MCF 10A (cell line): ENCODE data around the gene S100PBP. TPM values are rescaled to one million over a fixed set of nuclear protein-coding genes. Genes with fewer than 3 reads are reported as not detected.
"Not testable (repeated sequence)": the region's sequence is repeated elsewhere in the genome, so short reads cannot be mapped to it uniquely, and the experiment has no call there.

Experiments used
- BruUV-seq: library from RNA; stranded (reverse); fragments of 400-500 nt; replicated peaks from 2 replicates; lab custom pipeline; 2021; lab: Mats Ljungman, UMichigan
- CTCF ChIA-PET: fragments of 300-600 bp; sonication (Branson Sonifier 250); formaldehyde crosslinking; extraction: SDS; loops from one replicate; lab custom pipeline; 2021; ENCODE audit warnings: antibody characterized with exemption, inconsistent platforms; lab: Yijun Ruan, JAX
- POLR2A ChIA-PET: fragments of 300-600, 350-650 bp; sonication (Branson Sonifier 250); formaldehyde crosslinking; extraction: SDS; loops from one replicate; lab custom pipeline; 2020; ENCODE audit warnings: antibody characterized with exemption, inconsistent platforms; lab: Yijun Ruan, JAX
- DNase-seq: peaks from one replicate; pipeline ENCODE4 v3.0.0-alpha.2; 2018; ENCODE audit not compliant: unreplicated experiment
- H3K27ac Mint-ChIP-seq: one replicate; pipeline ENCODE4 v1.8.0; 2022; ENCODE audit warnings: mild to moderate bottlenecking, low read depth, mixed read lengths; ENCODE audit not compliant: unreplicated experiment
- H3K27me3 Mint-ChIP-seq: one replicate; pipeline ENCODE4 v1.8.0; 2022; ENCODE audit warnings: mixed read lengths; ENCODE audit not compliant: insufficient read depth, unreplicated experiment
- H3K36me3 Mint-ChIP-seq: one replicate; pipeline ENCODE4 v1.8.0; 2022; ENCODE audit warnings: mild to moderate bottlenecking, moderate library complexity, mixed read lengths; ENCODE audit not compliant: insufficient read depth, unreplicated experiment
- H3K4me1 Mint-ChIP-seq: one replicate; pipeline ENCODE4 v1.8.0; 2022; ENCODE audit warnings: mixed read lengths; ENCODE audit not compliant: insufficient read depth, unreplicated experiment
- H3K4me3 Mint-ChIP-seq: one replicate; pipeline ENCODE4 v1.8.0; 2022; ENCODE audit warnings: mild to moderate bottlenecking, moderate library complexity, mixed read lengths; ENCODE audit not compliant: unreplicated experiment
- H3K9me3 Mint-ChIP-seq: one replicate; pipeline ENCODE4 v1.8.0; 2022; ENCODE audit warnings: mixed read lengths; ENCODE audit not compliant: unreplicated experiment
- CTCF ChIP-seq: fragments of 200-600 bp; IDR thresholded peaks from one replicate; pipeline ENCODE4 v1.8.0; 2022; ENCODE audit warnings: antibody characterized with exemption, mild to moderate bottlenecking; ENCODE audit not compliant: unreplicated experiment
- intact Hi-C: fragments of 100-400 bp; cut with micrococcal nuclease; formaldehyde crosslinking; loops from 2 replicates; pipeline ENCODE4 v1.14.1; 2022
- total RNA-seq: library from RNA; stranded (reverse); gene quantifications from 2 replicates; pipeline ENCODE4 v1.2.3, GENCODE V29; 2022

The S100PBP gene
- total RNA-seq, 1 experiment from 2014 or later: 24.4 TPM

- intact Hi-C loops: no loop called here
- ChIA-PET CTCF (interaction anchor here (0.6 kb wide), 1 partner anchor 1885 kb away, joined by 3 read pairs; no protein-coding TSS in a partner anchor), POLR2A (no interaction called here)
- no peaks in the 10 kb centered on the region for H3K9me3 Mint-ChIP-seq
- TF ChIP-seq CTCF: no peak
- H3K27ac Mint-ChIP-seq: no peak overlapping the region
- H3K36me3 Mint-ChIP-seq: no peaks in the 10 kb centered on the region
- H3K4me1 Mint-ChIP-seq: no peaks in the 10 kb centered on the region
- H3K4me3 Mint-ChIP-seq: peak overlapping the region; percentile 68
- BruUV-seq: no TSS peak
- no peaks in the 10 kb centered on the region for H3K27me3 Mint-ChIP-seq
- no peak for DNase-seq
These were observed 84.5 kb downstream of the S100PBP start for GRCh38 chr1:32901823-32902534.

- Mint-ChIP-seq H3K27ac (no peak overlapping the region), H3K4me3 (peak overlapping the region; percentile 68), H3K27me3 (no peaks in the 10 kb centered on the region), H3K4me1 (no peaks in the 10 kb centered on the region), H3K9me3 (no peaks in the 10 kb centered on the region), H3K36me3 (no peaks in the 10 kb centered on the region)
- TF ChIP-seq CTCF: no peak
- ChIA-PET CTCF (interaction anchor here (0.6 kb wide), 1 partner anchor 1885 kb away, joined by 3 read pairs; no protein-coding TSS in a partner anchor), POLR2A (no interaction called here)
- intact Hi-C loops: no loop called here
- no peak for DNase-seq
- no TSS peak for BruUV-seq
These were observed 85.1 kb downstream of the S100PBP start for GRCh38 chr1:32902535-32902920.

- Mint-ChIP-seq H3K27ac (no peak overlapping the region), H3K4me3 (no peak overlapping the region), H3K36me3 (no peaks in the 10 kb centered on the region), H3K27me3 (no peaks in the 10 kb centered on the region), H3K9me3 (no peaks in the 10 kb centered on the region), H3K4me1 (no peaks in the 10 kb centered on the region)
- no peak for TF ChIP-seq CTCF
- CTCF ChIA-PET: interaction anchor here (0.6 to 1.2 kb wide), 3 partner anchors 23 to 182 kb away, joined by 3 to 5 read pairs (median 3); no protein-coding TSS in a partner anchor
- no TSS peak for BruUV-seq
- no peak for DNase-seq
- intact Hi-C loops: no loop called here
- POLR2A ChIA-PET: no interaction called here
These were observed 86.7 kb downstream of the S100PBP start for GRCh38 chr1:32903991-32904785.

- no peaks in the 10 kb centered on the region for H3K27me3 Mint-ChIP-seq
- ChIA-PET POLR2A (interaction anchor here (0.7 kb wide), 1 partner anchor 176 kb away, joined by 4 read pairs; no protein-coding TSS in a partner anchor), CTCF (interaction anchor here (0.6 to 1.2 kb wide), 2 partner anchors 151 to 181 kb away, joined by 3 to 5 read pairs; no protein-coding TSS in a partner anchor)
- no peaks in the 10 kb centered on the region for H3K9me3 Mint-ChIP-seq
- H3K4me3 Mint-ChIP-seq: no peak overlapping the region
- no peak overlapping the region for H3K27ac Mint-ChIP-seq
- no peaks in the 10 kb centered on the region for H3K4me1 Mint-ChIP-seq
- intact Hi-C loops: no loop called here
- no peaks in the 10 kb centered on the region for H3K36me3 Mint-ChIP-seq
- no peak for TF ChIP-seq CTCF
- no peak for DNase-seq
- BruUV-seq: no TSS peak
These were observed 87.3 kb downstream of the S100PBP start for GRCh38 chr1:32904797-32905196.

- CTCF ChIA-PET: interaction anchor here (0.6 to 0.7 kb wide), 3 partner anchors 156 to 438 kb away, joined by 3 to 4 read pairs (median 4); no protein-coding TSS in a partner anchor
These were observed 88.1 kb downstream of the S100PBP start for GRCh38 chr1:32905588-32905987.

More at GRCh38 chr1:32905588-32905987, 88.1 kb downstream of the S100PBP start:
- intact Hi-C loops, BruUV-seq, H3K4me3 Mint-ChIP-seq, H3K4me1 Mint-ChIP-seq, H3K9me3 Mint-ChIP-seq, H3K36me3 Mint-ChIP-seq, H3K27ac Mint-ChIP-seq, H3K27me3 Mint-ChIP-seq, DNase-seq: not testable (repeated sequence)
- POLR2A ChIA-PET: interaction anchor here (0.6 kb wide), 1 partner anchor 56 kb away, joined by 3 read pairs; no protein-coding TSS in a partner anchor
